GM23338 (cell line): Measurements from ENCODE around the gene ZNF277.

Experiments
- CREB1 ChIP-seq: fragments of 250-450 bp; sonication (Bioruptor Pico); IDR thresholded peaks from 2 replicates; pipeline ENCODE4 v1.5.0; 2020; ENCODE audit warnings: low read depth, mild to moderate bottlenecking, moderate library complexity
- CTCF ChIP-seq, 2 experiments: fragments of 200-600 bp in 1 of 2; sonication (generic) in 1 of 2; conservative IDR thresholded peaks; 2 replicates each; pipeline versions ENCODE4 v1.5.1 to v1.6.1; 2016 to 2017; ENCODE audit warnings: antibody characterized with exemption in 2 of 2, low read depth in 2 of 2, mild to moderate bottlenecking in 2 of 2, moderate library complexity in 1 of 2
- EZH2 ChIP-seq: fragments of 200-600 bp; sonication (generic); IDR thresholded peaks from one replicate; pipeline ENCODE4 v1.8.0; 2017; ENCODE audit warnings: antibody characterized with exemption, mild to moderate bottlenecking, low read depth; ENCODE audit not compliant: unreplicated experiment
- EZH2phosphoT487 ChIP-seq: fragments of 200-600 bp; sonication (generic); IDR thresholded peaks from one replicate; pipeline ENCODE4 v1.8.1; 2018; ENCODE audit warnings: antibody characterized with exemption; ENCODE audit not compliant: unreplicated experiment
- NANOG ChIP-seq: IDR thresholded peaks from 2 replicates; pipeline ENCODE4 v1.6.1; 2016; ENCODE audit warnings: antibody characterized with exemption, borderline replicate concordance
- POLR2AphosphoS5 ChIP-seq: IDR thresholded peaks from 2 replicates; pipeline ENCODE4 v1.6.1; 2016; ENCODE audit warnings: antibody characterized with exemption, low read depth
- REST ChIP-seq: IDR thresholded peaks from one replicate; pipeline ENCODE4 v1.6.1; 2018; ENCODE audit warnings: antibody characterized with exemption; ENCODE audit not compliant: unreplicated experiment
- STAT1 ChIP-seq: IDR thresholded peaks from one replicate; pipeline ENCODE4 v1.6.1; 2016; ENCODE audit warnings: antibody characterized with exemption; ENCODE audit not compliant: unreplicated experiment
- ZNF114 ChIP-seq: fragments of 250-450 bp; sonication (Bioruptor Pico); IDR thresholded peaks from 2 replicates; pipeline ENCODE4 v1.5.0; 2020; ENCODE audit warnings: mild to moderate bottlenecking, moderate library complexity
- ZNF331 ChIP-seq: fragments of 250-450 bp; sonication (Bioruptor Pico); IDR thresholded peaks from 2 replicates; pipeline ENCODE4 v1.5.0; 2020; ENCODE audit warnings: low read depth, mild to moderate bottlenecking, moderate library complexity

- TF ChIP-seq POLR2AphosphoS5 = no peak
- no peak for TF ChIP-seq CTCF (conservative IDR thresholded peaks at IDR 0.05; ENCODE audit: low read depth in 2 of 2)
- TF ChIP-seq EZH2 = no peak
- no peak for TF ChIP-seq REST
- TF ChIP-seq NANOG = no peak
- no peak for TF ChIP-seq STAT1
- no peak for TF ChIP-seq CREB1 (CRISPR knock-in tag)
- TF ChIP-seq ZNF331 = no peak
- no peak for TF ChIP-seq EZH2phosphoT487
- no peak for TF ChIP-seq ZNF114 (CRISPR knock-in tag)
Observed at GRCh38 chr7:112180223-112180622, 26.3 kb upstream of the ZNF277 start.
